Measurements from ENCODE around the gene KRTAP10-5.

Gene KRTAP10-5

GRCh38 chr21:44548381-44548780 lies 32.0 kb downstream of the KRTAP10-5 start:
- DNase-seq: no peak

- peak; percentile 13 for DNase-seq
Measured at GRCh38 chr21:44547656-44548331, 32.6 kb downstream of the KRTAP10-5 start.

- DNase-seq: no peak
Measured at GRCh38 chr21:44544566-44544965, 35.8 kb downstream of the KRTAP10-5 start.

- DNase-seq: no peak
Measured at GRCh38 chr21:44542716-44543115, 37.7 kb downstream of the KRTAP10-5 start.

GRCh38 chr21:44540741-44541288 lies 39.6 kb downstream of the KRTAP10-5 start:
- DNase-seq: no peak

GRCh38 chr21:44539991-44540666 lies 40.3 kb downstream of the KRTAP10-5 start, which contains the start of gene KRTAP10-1:
Gene KRTAP10-1 (minus strand): TSS chr21:44540195. CDS start chr21:44540150, 45 bp downstream.
- DNase-seq: no peak

- no peak for DNase-seq
Measured at GRCh38 chr21:44539046-44539445, 41.4 kb downstream of the KRTAP10-5 start.

GRCh38 chr21:44537930-44538911 lies 42.2 kb downstream of the KRTAP10-5 start:
- no peak for DNase-seq

- no peak for DNase-seq
Measured at GRCh38 chr21:44535963-44536362, 44.4 kb downstream of the KRTAP10-5 start.

- no peak for DNase-seq
Measured at GRCh38 chr21:44534688-44535087, 45.7 kb downstream of the KRTAP10-5 start.

GRCh38 chr21:44533891-44534627 lies 46.3 kb downstream of the KRTAP10-5 start:
- no peak for DNase-seq

GRCh38 chr21:44533121-44533890 lies 47.1 kb downstream of the KRTAP10-5 start:
- DNase-seq: no peak

- no peak for DNase-seq
Measured at GRCh38 chr21:44532712-44533111, 47.7 kb downstream of the KRTAP10-5 start.

GRCh38 chr21:44531606-44532564 lies 48.5 kb downstream of the KRTAP10-5 start:
- DNase-seq: no peak

- no peak for DNase-seq
Measured at GRCh38 chr21:44530903-44531605, 49.4 kb downstream of the KRTAP10-5 start.

GRCh38 chr21:44530221-44530902 lies 50.0 kb downstream of the KRTAP10-5 start:
- DNase-seq: no peak

- no peak for DNase-seq
Measured at GRCh38 chr21:44529503-44530125, 50.8 kb downstream of the KRTAP10-5 start.
